Measurements from ENCODE around the gene TSPEAR. TPM values are rescaled to one million over a fixed set of nuclear protein-coding genes. Genes with fewer than 3 reads are reported as not detected.

Gene TSPEAR
- total and polyA plus RNA-seq, 12 donors, result under 0.01 to 3.4 (median 1.0) TPM; not detected in 3

DNA sequence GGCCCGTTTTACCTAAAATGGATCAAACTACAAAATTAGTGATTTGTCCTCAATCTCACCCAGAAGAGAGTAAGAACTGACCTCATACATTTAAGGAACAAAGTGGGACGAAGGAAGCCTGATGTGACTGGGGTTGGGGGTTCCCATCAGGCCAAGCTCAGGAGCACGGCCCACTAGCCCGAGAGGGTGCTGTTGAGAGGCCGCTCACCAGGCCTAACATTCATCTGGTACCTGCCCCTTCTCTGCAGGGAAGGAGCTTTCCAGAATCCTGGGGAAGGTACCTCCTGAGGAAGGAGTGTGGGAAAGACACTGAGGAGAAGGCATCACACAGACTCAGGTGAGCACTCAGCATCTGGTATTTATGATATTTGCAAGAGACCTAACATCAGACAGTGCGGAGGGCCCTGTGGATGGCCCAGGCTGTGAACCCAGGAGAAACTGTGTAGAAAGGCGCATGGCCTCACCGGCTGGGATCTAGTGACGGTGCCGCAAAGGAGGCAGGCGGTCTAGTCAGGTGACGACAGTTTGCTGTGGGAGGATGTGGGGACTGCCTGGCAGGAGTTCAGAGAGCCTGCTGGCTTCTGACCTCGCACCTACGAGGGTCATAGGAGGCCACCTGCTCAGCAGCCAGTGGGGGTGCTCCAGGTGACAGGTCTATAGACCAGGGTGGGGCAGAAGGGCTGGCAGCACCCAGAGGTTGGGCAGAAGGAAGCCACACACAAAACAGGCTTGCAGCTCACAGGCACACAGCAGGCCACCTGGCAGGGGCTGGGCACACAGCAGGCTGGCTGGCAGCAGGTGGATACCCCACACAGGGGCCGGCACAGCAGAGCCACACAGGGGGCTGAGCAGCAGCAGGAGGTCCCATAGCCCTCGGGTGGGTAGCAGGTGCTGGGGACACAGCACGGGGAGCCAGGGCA, 57.5 kb downstream of the TSPEAR start:
- intact Hi-C loops (cut with DNase I), result no loop called here
- H3K9me3 ChIP-seq, result peaks cover 0 to 20% (median 4%) of the 10 kb centered on the region in 11 donors
- no peaks in the 10 kb centered on the region for H3K4me1 ChIP-seq
- H3K4me3 ChIP-seq, result no peak overlapping the region
- TF ChIP-seq, protein P1, sequence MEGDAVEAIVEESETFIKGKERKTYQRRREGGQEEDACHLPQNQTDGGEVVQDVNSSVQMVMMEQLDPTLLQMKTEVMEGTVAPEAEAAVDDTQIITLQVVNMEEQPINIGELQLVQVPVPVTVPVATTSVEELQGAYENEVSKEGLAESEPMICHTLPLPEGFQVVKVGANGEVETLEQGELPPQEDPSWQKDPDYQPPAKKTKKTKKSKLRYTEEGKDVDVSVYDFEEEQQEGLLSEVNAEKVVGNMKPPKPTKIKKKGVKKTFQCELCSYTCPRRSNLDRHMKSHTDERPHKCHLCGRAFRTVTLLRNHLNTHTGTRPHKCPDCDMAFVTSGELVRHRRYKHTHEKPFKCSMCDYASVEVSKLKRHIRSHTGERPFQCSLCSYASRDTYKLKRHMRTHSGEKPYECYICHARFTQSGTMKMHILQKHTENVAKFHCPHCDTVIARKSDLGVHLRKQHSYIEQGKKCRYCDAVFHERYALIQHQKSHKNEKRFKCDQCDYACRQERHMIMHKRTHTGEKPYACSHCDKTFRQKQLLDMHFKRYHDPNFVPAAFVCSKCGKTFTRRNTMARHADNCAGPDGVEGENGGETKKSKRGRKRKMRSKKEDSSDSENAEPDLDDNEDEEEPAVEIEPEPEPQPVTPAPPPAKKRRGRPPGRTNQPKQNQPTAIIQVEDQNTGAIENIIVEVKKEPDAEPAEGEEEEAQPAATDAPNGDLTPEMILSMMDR (IDR thresholded peaks at IDR 0.05), result no peak
- WGBS, 2 donors, result 67 to 73% methylated on average over 17 of the region's 17 CpGs
- DNase-seq (no peak), ATAC-seq (peak in 1 of 8 donors; percentile 9)
- H3K27me3 ChIP-seq, result peaks cover 0 to 28% (median under 1%) of the 10 kb centered on the region in 7 donors
- H3K36me3 ChIP-seq, result no peaks in the 10 kb centered on the region
- H3K27ac ChIP-seq, result peak overlapping the region in 1 of 10 donors; percentile 69

DNA sequence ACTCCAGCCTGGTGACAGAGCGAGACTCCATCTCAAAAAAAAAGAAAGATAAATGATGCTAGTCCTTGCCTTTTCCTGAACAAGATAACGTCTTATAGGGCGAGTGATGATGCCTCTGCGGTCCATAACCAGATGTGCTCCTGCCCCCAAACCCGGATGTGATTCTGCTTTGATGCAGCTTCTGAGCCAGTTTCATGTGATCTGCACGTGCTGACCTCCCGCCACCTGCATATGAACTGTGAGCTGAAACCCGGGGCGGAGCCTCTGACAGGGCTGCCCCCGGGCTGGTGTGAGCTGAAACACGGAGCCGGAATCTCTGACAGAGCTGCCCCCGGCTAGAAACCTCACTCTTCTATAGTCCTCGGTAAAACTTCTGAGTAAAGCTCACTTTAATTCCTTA, 58.2 kb downstream of the TSPEAR start:
- Histone ChIP-seq H3K4me3 (no peak overlapping the region), H3K4me1 (no peaks in the 10 kb centered on the region), H3K27ac (no peak overlapping the region), H3K9me3 (peaks cover 0 to 20% (median 4%) of the 10 kb centered on the region in 11 donors), H3K27me3 (peaks cover 0 to 28% (median 6%) of the 10 kb centered on the region in 7 donors), H3K36me3 (no peaks in the 10 kb centered on the region)
- TF ChIP-seq, protein P1 (IDR thresholded peaks at IDR 0.05), result no peak
- ATAC-seq, result no peak
- intact Hi-C loops (cut with DNase I), result no loop called here
- 63 to 65% methylated on average over 14 of the region's 14 CpGs for WGBS, 2 donors
- no peak for DNase-seq

DNA sequence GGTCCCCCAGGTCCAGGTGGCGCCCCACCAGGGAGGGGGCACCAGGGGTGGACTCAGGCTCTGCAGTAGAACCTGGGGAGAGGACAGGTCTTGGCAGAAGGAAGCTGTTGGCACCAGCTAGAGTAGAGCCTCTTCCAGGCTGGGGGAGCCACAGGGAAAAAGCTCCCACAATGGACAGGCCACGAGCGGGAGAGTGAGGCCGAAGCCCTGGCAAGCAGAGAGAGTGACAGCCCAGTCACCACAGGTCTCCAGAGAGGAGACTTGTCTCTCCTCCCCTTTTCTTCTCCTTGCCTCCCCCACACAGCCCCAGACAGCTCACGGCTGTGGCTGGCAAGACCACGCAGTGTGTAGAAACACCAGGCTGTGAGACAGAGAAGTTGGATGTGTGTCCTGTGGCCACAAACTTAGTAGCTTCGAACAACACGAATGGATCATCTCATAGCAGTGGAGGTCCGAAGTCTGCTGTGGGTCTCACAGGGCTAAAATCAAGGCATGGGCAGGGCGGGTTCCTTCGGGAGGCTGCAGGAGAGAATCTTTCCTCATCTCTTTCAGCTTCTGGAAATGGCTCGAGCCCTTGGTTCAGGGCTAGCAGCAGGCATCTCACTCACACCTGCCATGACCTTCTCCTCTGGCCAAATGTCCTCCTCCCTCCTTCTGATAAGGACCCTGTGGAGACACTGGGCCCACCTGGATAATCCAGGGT, 60.2 kb downstream of the TSPEAR start:
- DNase-seq (no peak), ATAC-seq (no peak)
- no peaks in the 10 kb centered on the region for H3K36me3 ChIP-seq
- H3K27ac ChIP-seq, result no peak overlapping the region
- no peak overlapping the region for H3K4me3 ChIP-seq
- H3K9me3 ChIP-seq, result peaks cover 0 to 7% (median 2%) of the 10 kb centered on the region in 11 donors
- peaks cover 0 to 34% (median 15%) of the 10 kb centered on the region in 7 donors for H3K27me3 ChIP-seq
- no peaks in the 10 kb centered on the region for H3K4me1 ChIP-seq
- TF ChIP-seq, protein P1 (IDR thresholded peaks at IDR 0.05), result no peak
- intact Hi-C loops (cut with DNase I), result no loop called here
- WGBS, 2 donors, result 84 to 90% methylated on average over 12 of the region's 12 CpGs

DNA sequence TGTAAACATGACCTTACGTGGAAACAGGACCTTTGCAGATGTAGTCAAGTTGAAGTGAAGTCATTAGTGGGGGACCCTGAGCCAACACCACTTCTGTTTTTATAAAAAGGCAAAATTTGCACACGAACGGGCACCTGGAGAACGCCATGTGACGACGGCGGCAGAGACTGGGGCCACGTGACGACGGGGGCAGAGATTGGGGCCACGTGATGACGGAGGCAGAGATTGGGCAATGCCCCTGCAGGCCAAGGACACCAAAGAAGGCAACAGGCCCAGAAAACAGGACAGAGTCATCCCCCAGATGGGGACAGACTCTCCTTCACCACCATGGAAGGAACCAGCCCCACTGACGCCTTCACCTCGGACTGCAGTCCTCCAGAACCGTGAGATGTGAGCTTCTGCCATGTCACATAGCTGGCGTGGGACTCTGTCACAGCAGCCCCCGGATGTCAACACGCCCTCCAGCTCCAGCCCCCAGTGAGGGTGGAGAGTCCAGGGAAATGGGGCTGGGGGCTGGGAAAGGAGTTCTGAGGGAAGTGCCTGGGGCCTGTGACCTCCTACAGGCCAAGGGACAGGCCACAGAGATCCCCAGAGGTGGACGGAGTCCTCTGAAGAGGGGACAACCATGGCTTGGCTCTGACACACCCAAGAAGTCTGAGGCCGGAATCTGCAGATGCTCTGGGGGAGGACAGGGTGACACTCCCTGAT, 61.0 kb downstream of the TSPEAR start:
- Histone ChIP-seq H3K27me3 (peaks cover 0 to 34% (median 16%) of the 10 kb centered on the region in 7 donors), H3K36me3 (no peaks in the 10 kb centered on the region), H3K27ac (no peak overlapping the region), H3K4me3 (no peak overlapping the region), H3K4me1 (no peaks in the 10 kb centered on the region), H3K9me3 (peaks cover 0 to 8% (median under 1%) of the 10 kb centered on the region in 11 donors)
- intact Hi-C loops (cut with DNase I), result no loop called here
- ATAC-seq, result no peak
- 86 to 88% methylated on average over 20 of the region's 20 CpGs for WGBS, 2 donors
- no peak for DNase-seq
- TF ChIP-seq, protein P1 (IDR thresholded peaks at IDR 0.05), result no peak
